Ovary (tissue), 3 donors: Measurements from ENCODE around the gene KRT6A.

Experiments
- EP300 ChIP-seq: sonication (generic); formaldehyde crosslinking; IDR thresholded peaks from one replicate; pipeline ENCODE4 v1.6.1; 2017; ENCODE audit warnings: antibody characterized with exemption
- POLR2A ChIP-seq: fragments of 450-650 bp; IDR thresholded peaks from one replicate; pipeline ENCODE4 v1.6.1; 2017; ENCODE audit warnings: antibody characterized with exemption, mild to moderate bottlenecking, moderate library complexity
- TF ChIP-seq, protein P1 (sequence below), 3 donors: fragments of 450-650 bp in 2 of 3; fragments of 200-600 bp in 1 of 3; IDR thresholded peaks; one replicate each; pipeline versions ENCODE4 v1.5.1 to v1.8.0; 2016 to 2022; ENCODE audit warnings: antibody characterized with exemption in 3 of 3, mild to moderate bottlenecking in 1 of 3
- donor health status: DM: no; HTN: no; CAD: no.

DNA sequence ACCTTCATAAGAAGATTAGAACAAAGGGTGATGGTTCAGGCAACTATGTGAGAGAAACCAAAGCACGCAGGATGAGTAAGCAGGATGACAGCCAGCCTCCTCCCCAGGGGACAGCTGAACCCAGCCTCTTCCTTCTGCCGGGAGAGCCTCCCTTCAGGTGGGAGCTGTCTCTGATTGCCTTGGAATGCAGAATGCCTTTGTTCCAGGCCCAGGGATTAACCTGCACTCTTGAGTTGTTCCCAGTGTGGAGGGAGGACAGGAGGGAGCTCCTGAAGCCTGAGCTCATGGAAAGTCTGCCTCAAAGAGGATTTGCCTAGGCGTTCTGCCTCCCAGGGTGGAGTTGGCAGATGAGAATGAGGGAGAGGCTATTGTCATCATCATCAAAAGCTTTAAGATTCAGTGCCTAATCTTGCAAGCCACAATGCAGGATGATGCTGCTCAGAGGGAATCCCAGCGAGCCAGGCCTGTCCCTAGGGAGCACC lies 3.6 kb upstream of the KRT6A start:
- TF ChIP-seq, protein P1, sequence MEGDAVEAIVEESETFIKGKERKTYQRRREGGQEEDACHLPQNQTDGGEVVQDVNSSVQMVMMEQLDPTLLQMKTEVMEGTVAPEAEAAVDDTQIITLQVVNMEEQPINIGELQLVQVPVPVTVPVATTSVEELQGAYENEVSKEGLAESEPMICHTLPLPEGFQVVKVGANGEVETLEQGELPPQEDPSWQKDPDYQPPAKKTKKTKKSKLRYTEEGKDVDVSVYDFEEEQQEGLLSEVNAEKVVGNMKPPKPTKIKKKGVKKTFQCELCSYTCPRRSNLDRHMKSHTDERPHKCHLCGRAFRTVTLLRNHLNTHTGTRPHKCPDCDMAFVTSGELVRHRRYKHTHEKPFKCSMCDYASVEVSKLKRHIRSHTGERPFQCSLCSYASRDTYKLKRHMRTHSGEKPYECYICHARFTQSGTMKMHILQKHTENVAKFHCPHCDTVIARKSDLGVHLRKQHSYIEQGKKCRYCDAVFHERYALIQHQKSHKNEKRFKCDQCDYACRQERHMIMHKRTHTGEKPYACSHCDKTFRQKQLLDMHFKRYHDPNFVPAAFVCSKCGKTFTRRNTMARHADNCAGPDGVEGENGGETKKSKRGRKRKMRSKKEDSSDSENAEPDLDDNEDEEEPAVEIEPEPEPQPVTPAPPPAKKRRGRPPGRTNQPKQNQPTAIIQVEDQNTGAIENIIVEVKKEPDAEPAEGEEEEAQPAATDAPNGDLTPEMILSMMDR (IDR thresholded peaks at IDR 0.05), result no peak
- TF ChIP-seq POLR2A, result no peak
- TF ChIP-seq EP300, result no peak
